ENCODE measurements around the gene NDUFV1. TPM values are rescaled to one million over a fixed set of nuclear protein-coding genes. Genes with fewer than 3 reads are reported as not detected.

The NDUFV1 gene
- total and polyA plus RNA-seq, 9 of the 15 experiments (the other 6 are each of a cell fraction or from before 2014, with no cell fraction given) = 10.8 to 423 (median 209) TPM

GRCh38 chr11:67632175-67632981, 25.6 kb downstream of the NDUFV1 start:
- no peak overlapping the region for H3K27ac ChIP-seq (ENCODE audit: extremely low read depth, low read depth, low read length)
- POLR2A ChIA-PET = interaction anchor here (0.6 to 0.8 kb wide), 3 partner anchors 20 to 191 kb away, joined by 3 to 4 read pairs (median 3); no protein-coding TSS in a partner anchor
- TF ChIP-seq RBM25 (IDR thresholded peaks at IDR 0.05; ENCODE audit: low read depth, low read length, severe bottlenecking) (peak; percentile 93), HDAC2 (IDR thresholded peaks at IDR 0.05) (peak; percentile 71; the same call in 1 of the 2 replicates), KDM1A (IDR thresholded peaks at IDR 0.05) (peak; percentile 34 to 78; a peak in 3 of 4 replicates), ADNP (tag; IDR thresholded peaks at IDR 0.05) (0 out of 2 replicates have a peak, but pooled peaks have one; percentile 65), AFF1 (IDR thresholded peaks at IDR 0.05; ENCODE audit: low read depth in 1 of 2, partially characterized antibody in 2 of 2) (no peak), YBX1 (IDR thresholded peaks at IDR 0.05) (no peak), ZBTB33 (CRISPR knock-in tag; IDR thresholded peaks at IDR 0.05) (0 out of 2 replicates have a peak, but pooled peaks have one; percentile 34), HDAC1 (IDR thresholded peaks at IDR 0.05) (no peak), MAFK (IDR thresholded peaks at IDR 0.05; ENCODE audit: low read length) (no peak), BCOR (IDR thresholded peaks at IDR 0.05) (peak; percentile 92), PTBP1 (IDR thresholded peaks at IDR 0.05; ENCODE audit: low read depth, low read length) (0 out of 2 replicates have a peak, but pooled peaks have one; percentile 41), RCOR1 (IDR thresholded peaks at IDR 0.05; ENCODE audit: borderline replicate concordance in 1 of 2, low read depth in 2 of 2, low read length in 2 of 2) (peak in 1 of 2 experiments; percentile 46; a peak in 1 of 4 replicates), CBX1 (IDR thresholded peaks at IDR 0.05; ENCODE audit: low read depth) (peak; percentile 88; the same call in 1 of the 2 replicates), SMARCA5 (IDR thresholded peaks at IDR 0.05) (peak; percentile 83), USF1 (CRISPR knock-in tag; IDR thresholded peaks at IDR 0.05) (peak; percentile 35; the same call in 1 of the 2 replicates)

More at GRCh38 chr11:67632175-67632981, 25.6 kb downstream of the NDUFV1 start:
- BruUV-seq (replicated peaks) = no TSS peak
- intact Hi-C loops (cut with micrococcal nuclease) = loop anchor here (5.0 kb wide), 1 partner anchor 65 kb away; no protein-coding TSS in a partner anchor
- H3K9me1 ChIP-seq (ENCODE audit: control insufficient read depth, insufficient read depth, low read length) = no peaks in the 10 kb centered on the region
- WGBS (ENCODE audit: insufficient coverage, low coverage, missing lambda C conversion rate) = 64% methylated on average over 11 of the region's 12 CpGs
- CTCF ChIA-PET (ENCODE audit: low intra/inter-chr PET ratio) = interaction anchor here (0.6 kb wide), 1 partner anchor 1698 kb away, joined by 3 read pairs; no protein-coding TSS in a partner anchor
- H4K20me1 ChIP-seq (replicated peaks; ENCODE audit: control insufficient read depth, insufficient read depth, low read length) = no peaks in the 10 kb centered on the region
- no peak for DNase-seq (ENCODE audit: extremely low read depth in 1 of 4, low spot score in 3 of 4)
- ATAC-seq = no peak
- FAIRE-seq = no peak
- H3K4me3 ChIP-seq = no peak overlapping the region
- no peak overlapping the region for H2AFZ ChIP-seq (ENCODE audit: low read depth, low read length)
- H3K27me3 ChIP-seq (ENCODE audit: control insufficient read depth in 2 of 2, insufficient read depth in 2 of 2, low read length in 2 of 2) = no peaks in the 10 kb centered on the region
- no peaks in the 10 kb centered on the region for H3K79me2 ChIP-seq (ENCODE audit: control insufficient read depth, insufficient read depth, low read length)
- H3K4me2 ChIP-seq (ENCODE audit: insufficient read depth, low read length) = no peak overlapping the region
- peaks cover 10 to 67% of the 10 kb centered on the region in 2 experiments for H3K4me1 ChIP-seq (replicated peaks in 1 of 2; ENCODE audit: control insufficient read depth in 2 of 2, insufficient read depth in 2 of 2, low read length in 2 of 2)
- in situ Hi-C loops (cut with MboI) = no loop called here
- peaks cover 9% of the 10 kb centered on the region; the same call in 1 of the 3 replicates for H3K36me3 ChIP-seq (ENCODE audit: control insufficient read depth, insufficient read depth, low read length)
- H3K9ac ChIP-seq (ENCODE audit: insufficient read depth in 1 of 2, low read depth in 2 of 2, low read length in 2 of 2) = peak overlapping the region in 1 of 2 experiments; percentile 70; a peak in 1 of 4 replicates
- no peaks in the 10 kb centered on the region for H3K9me3 ChIP-seq (replicated peaks; ENCODE audit: control insufficient read depth, insufficient read depth, low read depth, low read length)
